SK-N-SH (cell line): ENCODE measurements around the gene THBS2. TPM values are rescaled to one million over a fixed set of nuclear protein-coding genes. Genes with fewer than 3 reads are reported as not detected.

ENCODE experiments used
- CTCF ChIA-PET: fragments of 300-600, 350-600 bp; formaldehyde crosslinking; extraction: SDS; loops from one replicate; lab custom pipeline; 2021; lab: Yijun Ruan, JAX
- POLR2A ChIA-PET: fragments of 350-600 bp; sonication (Branson Sonifier 250); formaldehyde crosslinking; extraction: SDS; loops from one replicate; lab custom pipeline; 2020; ENCODE audit warnings: antibody characterized with exemption, inconsistent platforms; lab: Yijun Ruan, JAX
- DNase-seq: peaks from one replicate; pipeline ENCODE4 v3.0.0; 2012
- H2AFZ ChIP-seq: fragments of 200-600 bp; sonication (generic); 2 replicates; pipeline ENCODE4 v1.8.1; 2016; ENCODE audit warnings: antibody characterized with exemption, mild to moderate bottlenecking, low read depth
- H3F3A ChIP-seq: fragments of 200-600 bp; sonication (generic); replicated peaks from 2 replicates; pipeline ENCODE3; 2016; ENCODE audit warnings: antibody characterized with exemption, mild to moderate bottlenecking; ENCODE audit not compliant: insufficient read depth
- H3K27ac ChIP-seq, 2 experiments: fragments of 200-500 bp in 1 of 2; fragments of 200-600 bp in 1 of 2; sonication (Bioruptor generic) in 1 of 2; sonication (generic), shearing (Covaris generic) in 1 of 2; 2 replicates each; pipeline versions ENCODE4 v1.5.1 to v1.6.1; 2014 to 2016; ENCODE audit warnings: low read depth in 2 of 2, inconsistent platforms in 1 of 2, low read length in 1 of 2, mild to moderate bottlenecking in 1 of 2, mixed read lengths in 1 of 2
- H3K27me3 ChIP-seq: fragments of 200-600 bp; sonication (generic), shearing (Covaris generic); 2 replicates; pipeline ENCODE4 v1.6.1; 2016; ENCODE audit warnings: mixed run types; ENCODE audit not compliant: insufficient read depth
- H3K36me3 ChIP-seq, 2 experiments: fragments of 200-500 bp in 1 of 2; fragments of 200-600 bp in 1 of 2; sonication (Bioruptor generic) in 1 of 2; sonication (generic) in 1 of 2; replicated peaks in 1 of 2; 2 replicates each; pipeline versions ENCODE3 to v1.5.1; 2014 to 2016; ENCODE audit warnings: low read length in 1 of 2, mild to moderate bottlenecking in 1 of 2; ENCODE audit not compliant: insufficient read depth in 2 of 2, control insufficient read depth in 1 of 2
- H3K4me1 ChIP-seq, 2 experiments: fragments of 200-500 bp in 1 of 2; fragments of 200-600 bp in 1 of 2; sonication (Bioruptor generic) in 1 of 2; sonication (generic), shearing (Covaris generic) in 1 of 2; 2 replicates each; pipeline versions ENCODE4 v1.5.1 to v1.6.1; 2014 to 2016; ENCODE audit warnings: low read depth in 1 of 2, low read length in 1 of 2, mixed run types in 1 of 2; ENCODE audit not compliant: insufficient read depth in 2 of 2, control insufficient read depth in 1 of 2
- H3K4me2 ChIP-seq: fragments of 200-600 bp; sonication (generic), shearing (Covaris generic); 2 replicates; pipeline ENCODE4 v1.6.1; 2017; ENCODE audit warnings: mixed run types
- H3K4me3 ChIP-seq, 2 experiments: fragments of 200-500 bp in 1 of 2; fragments of 200-600 bp in 1 of 2; sonication (Bioruptor generic) in 1 of 2; sonication (generic), shearing (Covaris generic) in 1 of 2; 2 replicates each; pipeline versions ENCODE4 v1.5.1 to v1.8.1; 2014 to 2016; ENCODE audit warnings: low read depth in 2 of 2, inconsistent platforms in 1 of 2, low read length in 1 of 2, mild to moderate bottlenecking in 1 of 2, mixed read lengths in 1 of 2, moderate library complexity in 1 of 2
- H3K79me2 ChIP-seq: fragments of 200-600 bp; sonication (generic); 2 replicates; pipeline ENCODE4 v1.8.1; 2017; ENCODE audit warnings: mild to moderate bottlenecking; ENCODE audit not compliant: insufficient read depth
- H3K9ac ChIP-seq: fragments of 200-600 bp; sonication (generic); 2 replicates; pipeline ENCODE4 v1.6.1; 2017; ENCODE audit warnings: mixed run types
- H3K9me2 ChIP-seq: fragments of 200-600 bp; sonication (generic); 2 replicates; pipeline ENCODE4 v1.6.1; 2017; ENCODE audit warnings: mixed run types
- H3K9me3 ChIP-seq: fragments of 200-600 bp; sonication (generic); 2 replicates; pipeline ENCODE4 v1.6.1; 2017; ENCODE audit warnings: mixed run types, mild to moderate bottlenecking, moderate library complexity
- H4K20me1 ChIP-seq: fragments of 200-600 bp; sonication (generic); 2 replicates; pipeline ENCODE4 v1.6.1; 2017; ENCODE audit warnings: mild to moderate bottlenecking, mixed run types; ENCODE audit not compliant: insufficient read depth
- ELF1 ChIP-seq: IDR thresholded peaks from 2 replicates; pipeline ENCODE4 v1.4.0; 2012
- EZH2phosphoT487 ChIP-seq: fragments of 200-600 bp; sonication (generic); IDR thresholded peaks from 2 replicates; pipeline ENCODE4 v1.6.1; 2017; ENCODE audit warnings: low read depth, mixed run types, mild to moderate bottlenecking, antibody characterized with exemption, moderate library complexity, borderline replicate concordance
- FOSL2 ChIP-seq: IDR thresholded peaks from 2 replicates; pipeline ENCODE4 v1.4.0; 2012; ENCODE audit warnings: low read depth, mild to moderate bottlenecking, moderate library complexity, borderline replicate concordance
- FOXM1 ChIP-seq: IDR thresholded peaks from 2 replicates; pipeline ENCODE4 v1.4.0; 2012; ENCODE audit warnings: low read depth, mild to moderate bottlenecking
- GATA2 ChIP-seq: sonication (generic); formaldehyde crosslinking; IDR thresholded peaks from 2 replicates; pipeline ENCODE4 v1.5.0; 2020; ENCODE audit warnings: mild to moderate bottlenecking, missing genetic modification reagents
- IRF3 ChIP-seq: fragments of 150-350 bp; IDR thresholded peaks from 2 replicates; pipeline ENCODE4 v1.6.1; 2016; ENCODE audit warnings: mild to moderate bottlenecking, low read depth, low read length
- MEF2A ChIP-seq: IDR thresholded peaks from 2 replicates; pipeline ENCODE4 v1.4.0; 2012; ENCODE audit warnings: low read depth, borderline replicate concordance
- PBX3 ChIP-seq: IDR thresholded peaks from 2 replicates; pipeline ENCODE4; 2012
- POLR2AphosphoS5 ChIP-seq: IDR thresholded peaks from 2 replicates; pipeline ENCODE4 v1.6.1; 2012; ENCODE audit warnings: low read depth, low read length
- RAD21 ChIP-seq: IDR thresholded peaks from 2 replicates; pipeline ENCODE4 v1.6.1; 2012; ENCODE audit warnings: mild to moderate bottlenecking, low read length
- REST ChIP-seq: IDR thresholded peaks from 2 replicates; pipeline ENCODE4 v1.6.1; 2012; ENCODE audit warnings: mild to moderate bottlenecking, low read depth, low read length, moderate library complexity
- SIN3A ChIP-seq: IDR thresholded peaks from 2 replicates; pipeline ENCODE4 v1.6.1; 2012; ENCODE audit warnings: low read depth, mild to moderate bottlenecking, low read length, moderate library complexity, borderline replicate concordance
- TAF1 ChIP-seq: IDR thresholded peaks from 2 replicates; pipeline ENCODE4 v1.6.1; 2012; ENCODE audit warnings: low read depth, mild to moderate bottlenecking, low read length, moderate library complexity, borderline replicate concordance
- ZBTB33 ChIP-seq: IDR thresholded peaks from 2 replicates; pipeline ENCODE4 v1.4.0; 2012; ENCODE audit warnings: low read depth, borderline replicate concordance
- WGBS: methylation state at CpG from one replicate; pipeline ENCODE4 v1.1.6; 2017; ENCODE audit warnings: low lambda C conversion rate; 5-methylcytosine and 5-hydroxymethylcytosine counted together
- polyA plus RNA-seq, 3 experiments: library from polyadenylated mRNA; depleted of rRNA; stranded (reverse); fragments of >200 nt; gene quantifications; 2 replicates each; pipeline ENCODE4 v1.2.3, GENCODE V29; 2012
- TF ChIP-seq, protein P1 (sequence below): fragments of 200-600 bp; sonication (generic); IDR thresholded peaks from 2 replicates; pipeline ENCODE4 v1.6.1; 2017; ENCODE audit warnings: antibody characterized with exemption, mild to moderate bottlenecking, moderate library complexity
- TF ChIP-seq, protein P2 (sequence below): IDR thresholded peaks from 2 replicates; pipeline ENCODE4 v1.4.0; 2012; ENCODE audit warnings: low read depth, borderline replicate concordance

THBS2 gene
- polyA plus RNA-seq, 1 of the 3 experiments (the other 2 are of a cell fraction), result 166 TPM

DNA sequence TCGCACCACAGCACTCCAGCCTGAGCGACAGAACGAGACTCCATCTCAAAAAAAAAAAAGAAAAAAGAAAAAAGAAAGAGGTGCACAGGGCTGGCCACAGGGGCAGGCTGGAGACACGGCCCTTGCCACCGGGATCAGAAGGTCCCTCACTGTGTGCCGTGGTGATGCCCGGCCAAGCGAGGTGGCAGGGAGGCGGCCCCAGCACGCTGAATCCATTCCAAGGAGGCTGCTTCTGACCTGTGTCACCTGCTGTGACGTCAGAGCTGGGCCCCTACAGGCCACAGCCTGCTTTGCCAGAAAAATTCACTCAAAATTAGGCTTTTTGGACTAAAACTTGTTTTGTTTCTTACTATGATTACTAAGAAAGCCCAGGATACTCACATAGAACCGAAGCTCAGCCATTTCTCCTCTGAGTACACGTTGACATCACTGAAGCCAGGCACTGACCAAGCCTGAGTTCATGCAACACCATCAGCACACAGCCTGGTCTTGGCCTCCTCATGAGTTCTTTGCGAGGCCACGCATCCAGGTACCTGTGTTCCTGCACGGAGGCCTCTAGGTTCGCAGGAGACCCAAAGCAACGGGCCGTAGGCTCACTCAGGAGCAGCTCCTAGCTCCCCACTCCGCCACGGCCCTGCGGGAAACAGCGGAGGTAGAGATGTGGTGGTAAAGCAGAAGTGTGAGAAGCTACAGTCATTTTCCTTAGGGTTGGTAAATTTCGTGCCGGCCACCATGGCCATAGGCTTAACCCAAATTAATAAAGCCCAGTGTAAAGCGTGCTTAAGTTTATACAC is 67.8 kb downstream of the THBS2 start:
- WGBS, result 85% methylated on average over 26 of the region's 26 CpGs
- POLR2A ChIA-PET, result no interaction called here

More for the DNA sequence above, 67.8 kb downstream of the THBS2 start:
- no peak for DNase-seq
- CTCF ChIA-PET, result interaction anchor here (1.2 to 1.3 kb wide), 2 partner anchors 35 to 230 kb away, joined by 3 to 4 read pairs; no protein-coding TSS in a partner anchor
- H3K9me3 ChIP-seq, result no peaks in the 10 kb centered on the region
- no peak overlapping the region for H3K4me2 ChIP-seq
- no peaks in the 10 kb centered on the region for H3K79me2 ChIP-seq
- H3K9ac ChIP-seq, result no peak overlapping the region
- H3K27me3 ChIP-seq, result no peaks in the 10 kb centered on the region
- H2AFZ ChIP-seq, result no peak overlapping the region
- H3K9me2 ChIP-seq, result no peaks in the 10 kb centered on the region
- no peaks in the 10 kb centered on the region for H3F3A ChIP-seq
- no peaks in the 10 kb centered on the region for H3K36me3 ChIP-seq
- H4K20me1 ChIP-seq, result no peaks in the 10 kb centered on the region
- H3K27ac ChIP-seq, result no peak overlapping the region
- H3K4me1 ChIP-seq, result no peaks in the 10 kb centered on the region
- no peak overlapping the region for H3K4me3 ChIP-seq
- TF ChIP-seq, protein P1, sequence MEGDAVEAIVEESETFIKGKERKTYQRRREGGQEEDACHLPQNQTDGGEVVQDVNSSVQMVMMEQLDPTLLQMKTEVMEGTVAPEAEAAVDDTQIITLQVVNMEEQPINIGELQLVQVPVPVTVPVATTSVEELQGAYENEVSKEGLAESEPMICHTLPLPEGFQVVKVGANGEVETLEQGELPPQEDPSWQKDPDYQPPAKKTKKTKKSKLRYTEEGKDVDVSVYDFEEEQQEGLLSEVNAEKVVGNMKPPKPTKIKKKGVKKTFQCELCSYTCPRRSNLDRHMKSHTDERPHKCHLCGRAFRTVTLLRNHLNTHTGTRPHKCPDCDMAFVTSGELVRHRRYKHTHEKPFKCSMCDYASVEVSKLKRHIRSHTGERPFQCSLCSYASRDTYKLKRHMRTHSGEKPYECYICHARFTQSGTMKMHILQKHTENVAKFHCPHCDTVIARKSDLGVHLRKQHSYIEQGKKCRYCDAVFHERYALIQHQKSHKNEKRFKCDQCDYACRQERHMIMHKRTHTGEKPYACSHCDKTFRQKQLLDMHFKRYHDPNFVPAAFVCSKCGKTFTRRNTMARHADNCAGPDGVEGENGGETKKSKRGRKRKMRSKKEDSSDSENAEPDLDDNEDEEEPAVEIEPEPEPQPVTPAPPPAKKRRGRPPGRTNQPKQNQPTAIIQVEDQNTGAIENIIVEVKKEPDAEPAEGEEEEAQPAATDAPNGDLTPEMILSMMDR, result no peak
- TF ChIP-seq IRF3 (no peak), TAF1 (no peak), ZBTB33 (no peak), PBX3 (no peak), REST (no peak), FOSL2 (no peak), GATA2 (CRISPR knock-in tag) (no peak), MEF2A (no peak), SIN3A (no peak), FOXM1 (no peak), EZH2phosphoT487 (no peak), ELF1 (no peak), POLR2AphosphoS5 (no peak), RAD21 (no peak)
- TF ChIP-seq, protein P2, sequence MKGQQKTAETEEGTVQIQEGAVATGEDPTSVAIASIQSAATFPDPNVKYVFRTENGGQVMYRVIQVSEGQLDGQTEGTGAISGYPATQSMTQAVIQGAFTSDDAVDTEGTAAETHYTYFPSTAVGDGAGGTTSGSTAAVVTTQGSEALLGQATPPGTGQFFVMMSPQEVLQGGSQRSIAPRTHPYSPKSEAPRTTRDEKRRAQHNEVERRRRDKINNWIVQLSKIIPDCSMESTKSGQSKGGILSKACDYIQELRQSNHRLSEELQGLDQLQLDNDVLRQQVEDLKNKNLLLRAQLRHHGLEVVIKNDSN, result no peak
